Measurements from ENCODE around the gene PAXIP1.

- TF ChIP-seq CTCF (conservative IDR thresholded peaks at IDR 0.05): no peak
- TF ChIP-seq ZFX (IDR thresholded peaks at IDR 0.05): no peak
Measured at GRCh38 chr7:154986200-154986945, 16.6 kb downstream of the PAXIP1 start.
